WTC11 (cell line): ENCODE data around the gene SHISAL2A. TPM values are rescaled to one million over a fixed set of nuclear protein-coding genes. Genes with fewer than 3 reads are reported as not detected.

Experiments used
- ATAC-seq: fragments of 200-7000 bp; cut with Tn5 transposase; 2 replicates; pipeline ENCODE4 v1.10.0; 2021; ENCODE audit warnings: mild to moderate bottlenecking, moderate library complexity
- CTCF ChIA-PET: fragments of 300-600 bp; sonication (Branson Sonifier 250); formaldehyde crosslinking; loops from one replicate; lab custom pipeline; 2021; ENCODE audit warnings: antibody characterized with exemption; lab: Charles Lee
- POLR2A ChIA-PET: fragments of 350-600 bp; sonication (Branson Sonifier 250); formaldehyde crosslinking; loops from one replicate; lab custom pipeline; 2021; ENCODE audit warnings: antibody characterized with exemption; lab: Charles Lee
- DNase-seq: peaks from one replicate; pipeline ENCODE4 v3.0.0; 2021; ENCODE audit warnings: low spot score
- H3K27ac Mint-ChIP-seq: 2 replicates; pipeline ENCODE4 v1.8.0; 2021; ENCODE audit warnings: mixed read lengths
- H3K27me3 Mint-ChIP-seq: 2 replicates; pipeline ENCODE4 v1.8.0; 2021; ENCODE audit warnings: low read depth, mild to moderate bottlenecking, moderate library complexity, mixed read lengths
- H3K36me3 Mint-ChIP-seq: 2 replicates; pipeline ENCODE4 v1.8.0; 2021; ENCODE audit warnings: mixed read lengths
- H3K4me1 Mint-ChIP-seq: 2 replicates; pipeline ENCODE4 v1.8.0; 2022; ENCODE audit warnings: mixed read lengths
- H3K4me3 Mint-ChIP-seq: 2 replicates; pipeline ENCODE4 v1.8.0; 2021; ENCODE audit warnings: mild to moderate bottlenecking, moderate library complexity, mixed read lengths
- H3K9me3 Mint-ChIP-seq: 2 replicates; pipeline ENCODE4 v1.8.0; 2021; ENCODE audit warnings: mixed read lengths
- ATF1 ChIP-seq: sonication (generic); formaldehyde crosslinking; IDR thresholded peaks from 2 replicates; pipeline ENCODE4 v1.8.1; 2023; ENCODE audit warnings: mild to moderate bottlenecking, moderate library complexity, missing genetic modification reagents
- CREB1 ChIP-seq: sonication (generic); formaldehyde crosslinking; IDR thresholded peaks from 2 replicates; pipeline ENCODE4 v1.8.0; 2023; ENCODE audit warnings: mild to moderate bottlenecking, missing genetic modification reagents
- ELF4 ChIP-seq: sonication (generic); formaldehyde crosslinking; IDR thresholded peaks from 2 replicates; pipeline ENCODE4 v1.8.1; 2022; ENCODE audit warnings: low read depth, mild to moderate bottlenecking, moderate library complexity, missing genetic modification reagents
- ESRRA ChIP-seq: sonication (generic); formaldehyde crosslinking; IDR thresholded peaks from 2 replicates; pipeline ENCODE4 v1.8.1; 2022; ENCODE audit warnings: mild to moderate bottlenecking, missing genetic modification reagents, borderline replicate concordance
- FOXJ3 ChIP-seq: sonication (generic); formaldehyde crosslinking; IDR thresholded peaks from 2 replicates; pipeline ENCODE4 v1.9.0; 2021; ENCODE audit warnings: missing genetic modification reagents, mild to moderate bottlenecking, borderline replicate concordance
- GABPB1 ChIP-seq: sonication (generic); formaldehyde crosslinking; IDR thresholded peaks from 2 replicates; pipeline ENCODE4 v1.8.1; 2023; ENCODE audit warnings: mild to moderate bottlenecking, missing genetic modification reagents
- HMGA2 ChIP-seq: fragments of 250-450 bp; sonication (Bioruptor Pico); IDR thresholded peaks from 2 replicates; pipeline ENCODE4 v1.4.0; 2021; ENCODE audit warnings: mild to moderate bottlenecking, moderate library complexity
- KAT7 ChIP-seq: sonication (generic); formaldehyde crosslinking; IDR thresholded peaks from 2 replicates; pipeline ENCODE4 v1.8.1; 2023; ENCODE audit warnings: missing genetic modification reagents, mild to moderate bottlenecking, borderline replicate concordance
- MYBL2 ChIP-seq: sonication (generic); formaldehyde crosslinking; IDR thresholded peaks from 2 replicates; pipeline ENCODE4 v1.8.1; 2023; ENCODE audit warnings: mild to moderate bottlenecking, moderate library complexity, missing genetic modification reagents
- NR3C1 ChIP-seq: sonication (generic); formaldehyde crosslinking; conservative IDR thresholded peaks from 2 replicates; pipeline ENCODE4 v1.8.1; 2023; ENCODE audit warnings: low read depth, mild to moderate bottlenecking, missing genetic modification reagents
- PRRX2 ChIP-seq: fragments of 250-450 bp; sonication (Bioruptor Pico); IDR thresholded peaks from 2 replicates; pipeline ENCODE4 v1.8.0; 2021; ENCODE audit warnings: mild to moderate bottlenecking
- RORB ChIP-seq: fragments of 250-450 bp; sonication (Bioruptor Pico); IDR thresholded peaks from 2 replicates; pipeline ENCODE4 v1.9.0; 2021; ENCODE audit warnings: mild to moderate bottlenecking
- TEAD1 ChIP-seq: sonication (generic); formaldehyde crosslinking; IDR thresholded peaks from 2 replicates; pipeline ENCODE4 v1.8.0; 2022; ENCODE audit warnings: mild to moderate bottlenecking, missing genetic modification reagents
- TEAD4 ChIP-seq: sonication (generic); formaldehyde crosslinking; IDR thresholded peaks from 2 replicates; pipeline ENCODE4 v1.8.0; 2022; ENCODE audit warnings: mild to moderate bottlenecking, missing genetic modification reagents
- ZBTB21 ChIP-seq: sonication (generic); formaldehyde crosslinking; IDR thresholded peaks from 2 replicates; pipeline ENCODE4 v1.8.1; 2023; ENCODE audit warnings: mild to moderate bottlenecking, missing genetic modification reagents, borderline replicate concordance
- ZNF138 ChIP-seq: sonication (generic); formaldehyde crosslinking; conservative IDR thresholded peaks from 2 replicates; pipeline ENCODE4 v1.8.1; 2022; ENCODE audit warnings: mild to moderate bottlenecking, moderate library complexity, missing genetic modification reagents
- ZNF232 ChIP-seq: sonication (generic); formaldehyde crosslinking; IDR thresholded peaks from 2 replicates; pipeline ENCODE4 v1.8.0; 2022; ENCODE audit warnings: mild to moderate bottlenecking, missing genetic modification reagents
- ZNF396 ChIP-seq: fragments of 250-450 bp; sonication (Bioruptor Pico); IDR thresholded peaks from 2 replicates; pipeline ENCODE4 v1.8.0; 2021; ENCODE audit warnings: mild to moderate bottlenecking, moderate library complexity, borderline replicate concordance
- ZNF416 ChIP-seq: fragments of 250-450 bp; sonication (Bioruptor Pico); IDR thresholded peaks from 2 replicates; pipeline ENCODE4 v1.9.0; 2021; ENCODE audit warnings: mild to moderate bottlenecking, inconsistent platforms
- total RNA-seq: library from RNA; stranded (reverse); gene quantifications from 3 replicates; pipeline ENCODE4 v1.2.3, GENCODE V29; 2021
- TF ChIP-seq, protein P1 (sequence below): sonication (generic); formaldehyde crosslinking; IDR thresholded peaks from 2 replicates; pipeline ENCODE4 v1.8.1; 2022; ENCODE audit warnings: low read depth, missing genetic modification reagents, borderline replicate concordance
- TF ChIP-seq, protein P2 (sequence below): sonication (generic); formaldehyde crosslinking; IDR thresholded peaks from 2 replicates; pipeline ENCODE4 v1.8.1; 2022; ENCODE audit warnings: missing genetic modification reagents, borderline replicate concordance
- TF ChIP-seq, protein P3 (sequence below): sonication (generic); formaldehyde crosslinking; IDR thresholded peaks from 2 replicates; pipeline ENCODE4 v1.8.1; 2023; ENCODE audit warnings: mild to moderate bottlenecking, missing genetic modification reagents, moderate library complexity
- TF ChIP-seq, protein P4 (sequence below): fragments of 250-450 bp; sonication (Bioruptor Pico); IDR thresholded peaks from 2 replicates; pipeline ENCODE4 v2.1.2; 2022; ENCODE audit warnings: mild to moderate bottlenecking, moderate library complexity
- TF ChIP-seq, protein P5 (sequence below): sonication (generic); formaldehyde crosslinking; IDR thresholded peaks from 2 replicates; pipeline ENCODE4 v1.8.0; 2022; ENCODE audit warnings: mild to moderate bottlenecking, missing genetic modification reagents
- TF ChIP-seq, protein P6 (sequence below): sonication (generic); formaldehyde crosslinking; IDR thresholded peaks from 2 replicates; pipeline ENCODE4 v1.8.1; 2022; ENCODE audit warnings: mild to moderate bottlenecking, missing genetic modification reagents, moderate library complexity, borderline replicate concordance
- TF ChIP-seq, protein P7 (sequence below): fragments of 200-600 bp; IDR thresholded peaks from 2 replicates; pipeline ENCODE4 v1.8.0; 2022; ENCODE audit warnings: antibody characterized with exemption
- TF ChIP-seq, protein P8 (sequence below): fragments of 250-450 bp; sonication (Bioruptor Pico); IDR thresholded peaks from 2 replicates; pipeline ENCODE4 v1.9.0; 2021; ENCODE audit warnings: mild to moderate bottlenecking

The SHISAL2A gene
- total RNA-seq, 1 experiment from 2014 or later: 1.4 TPM

DNA sequence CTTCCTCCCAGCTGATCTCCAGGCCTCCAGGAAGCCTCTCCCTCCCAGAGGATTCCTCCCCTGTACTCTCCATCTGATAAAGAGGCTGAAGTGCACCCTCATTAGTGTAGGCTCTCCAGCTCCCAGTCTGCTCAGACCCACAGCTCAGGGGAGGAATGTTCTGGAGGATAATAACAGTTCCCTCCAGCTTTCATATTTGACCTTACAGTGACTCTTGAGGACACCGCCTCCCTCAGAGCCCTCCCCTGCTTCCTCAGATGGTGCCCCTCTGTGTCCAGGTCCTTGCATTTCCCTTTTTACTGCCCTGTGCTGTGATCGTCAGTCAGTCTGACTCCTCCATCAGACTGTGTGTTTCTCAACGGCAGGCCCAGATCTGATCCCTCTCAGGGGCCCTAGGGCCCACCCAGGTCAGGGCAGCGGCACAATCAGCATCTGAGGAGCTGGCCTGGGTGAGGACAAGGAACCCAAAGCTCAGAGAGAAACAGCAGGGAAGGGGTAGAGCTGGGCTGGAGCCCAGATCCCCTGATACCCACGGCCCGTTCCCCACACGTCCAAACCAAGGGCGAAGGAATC, 1.1 kb upstream of the SHISAL2A start (continued):
- TF ChIP-seq, protein P1, sequence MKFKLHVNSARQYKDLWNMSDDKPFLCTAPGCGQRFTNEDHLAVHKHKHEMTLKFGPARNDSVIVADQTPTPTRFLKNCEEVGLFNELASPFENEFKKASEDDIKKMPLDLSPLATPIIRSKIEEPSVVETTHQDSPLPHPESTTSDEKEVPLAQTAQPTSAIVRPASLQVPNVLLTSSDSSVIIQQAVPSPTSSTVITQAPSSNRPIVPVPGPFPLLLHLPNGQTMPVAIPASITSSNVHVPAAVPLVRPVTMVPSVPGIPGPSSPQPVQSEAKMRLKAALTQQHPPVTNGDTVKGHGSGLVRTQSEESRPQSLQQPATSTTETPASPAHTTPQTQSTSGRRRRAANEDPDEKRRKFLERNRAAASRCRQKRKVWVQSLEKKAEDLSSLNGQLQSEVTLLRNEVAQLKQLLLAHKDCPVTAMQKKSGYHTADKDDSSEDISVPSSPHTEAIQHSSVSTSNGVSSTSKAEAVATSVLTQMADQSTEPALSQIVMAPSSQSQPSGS: no peak
- TF ChIP-seq, protein P2, sequence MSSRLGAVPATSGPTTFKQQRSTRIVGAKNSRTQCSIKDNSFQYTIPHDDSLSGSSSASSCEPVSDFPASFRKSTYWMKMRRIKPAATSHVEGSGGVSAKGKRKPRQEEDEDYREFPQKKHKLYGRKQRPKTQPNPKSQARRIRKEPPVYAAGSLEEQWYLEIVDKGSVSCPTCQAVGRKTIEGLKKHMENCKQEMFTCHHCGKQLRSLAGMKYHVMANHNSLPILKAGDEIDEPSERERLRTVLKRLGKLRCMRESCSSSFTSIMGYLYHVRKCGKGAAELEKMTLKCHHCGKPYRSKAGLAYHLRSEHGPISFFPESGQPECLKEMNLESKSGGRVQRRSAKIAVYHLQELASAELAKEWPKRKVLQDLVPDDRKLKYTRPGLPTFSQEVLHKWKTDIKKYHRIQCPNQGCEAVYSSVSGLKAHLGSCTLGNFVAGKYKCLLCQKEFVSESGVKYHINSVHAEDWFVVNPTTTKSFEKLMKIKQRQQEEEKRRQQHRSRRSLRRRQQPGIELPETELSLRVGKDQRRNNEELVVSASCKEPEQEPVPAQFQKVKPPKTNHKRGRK (CRISPR knock-in tag): no peak
- TF ChIP-seq RORB (CRISPR knock-in tag) (no peak), TEAD1 (CRISPR knock-in tag) (no peak), ZNF396 (CRISPR knock-in tag) (no peak)
- TF ChIP-seq, protein P3, sequence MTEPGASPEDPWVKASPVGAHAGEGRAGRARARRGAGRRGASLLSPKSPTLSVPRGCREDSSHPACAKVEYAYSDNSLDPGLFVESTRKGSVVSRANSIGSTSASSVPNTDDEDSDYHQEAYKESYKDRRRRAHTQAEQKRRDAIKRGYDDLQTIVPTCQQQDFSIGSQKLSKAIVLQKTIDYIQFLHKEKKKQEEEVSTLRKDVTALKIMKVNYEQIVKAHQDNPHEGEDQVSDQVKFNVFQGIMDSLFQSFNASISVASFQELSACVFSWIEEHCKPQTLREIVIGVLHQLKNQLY: no peak

DNA sequence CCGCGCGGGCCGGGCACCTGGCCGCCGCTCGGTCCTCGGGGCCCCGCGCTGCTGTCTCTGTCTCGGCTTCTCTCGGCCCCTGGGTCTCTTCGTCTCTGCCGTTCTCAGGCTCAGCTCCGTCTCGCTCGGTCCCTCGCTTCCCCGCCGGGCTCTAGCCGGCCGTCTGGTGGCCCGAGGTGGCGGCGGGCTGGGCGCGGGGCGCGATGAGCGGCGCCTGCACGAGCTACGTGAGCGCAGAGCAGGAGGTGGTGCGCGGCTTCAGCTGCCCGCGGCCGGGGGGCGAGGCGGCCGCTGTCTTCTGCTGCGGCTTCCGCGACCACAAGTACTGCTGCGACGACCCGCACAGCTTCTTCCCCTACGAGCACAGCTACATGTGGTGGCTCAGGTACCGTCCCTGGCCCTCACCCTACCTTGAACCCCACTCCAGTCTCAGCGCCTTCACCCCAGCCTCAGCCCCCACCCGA, 355 bp downstream of the SHISAL2A start:
- POLR2A ChIA-PET: interaction anchor here (0.5 to 0.8 kb wide), 4 partner anchors 80 to 1340 kb away, joined by 3 to 4 read pairs (median 3); partner anchors contain the start of genes ORC1 and TUT4
- Mint-ChIP-seq H3K4me3 (peak overlapping the region; percentile 67), H3K4me1 (peaks cover 31% of the 10 kb centered on the region), H3K27ac (no peak overlapping the region), H3K27me3 (peaks cover 57% of the 10 kb centered on the region), H3K36me3 (peaks cover 6% of the 10 kb centered on the region), H3K9me3 (no peaks in the 10 kb centered on the region)
- DNase-seq: peak; percentile 49
- CTCF ChIA-PET: interaction anchor here (0.5 to 1.7 kb wide), 7 partner anchors 15 to 790 kb away, joined by 3 to 10 read pairs (median 3); partner anchors contain the start of gene TUT4
- ATAC-seq: peak; percentile 45
- peak; percentile 16; the same call in 1 of the 2 replicates for TF ChIP-seq NR3C1
- TF ChIP-seq ZNF138 (CRISPR knock-in tag): 0 out of 2 replicates have a peak, but pooled peaks have one; percentile 1
- peak; percentile 1; the same call in 1 of the 2 replicates for TF ChIP-seq KAT7 (CRISPR knock-in tag)
- no peak for TF ChIP-seq GABPB1 (CRISPR knock-in tag)
- TF ChIP-seq ZBTB21: no peak
- TF ChIP-seq HMGA2 (CRISPR knock-in tag): no peak
- TF ChIP-seq PRRX2 (CRISPR knock-in tag): no peak
- TF ChIP-seq, protein P4, sequence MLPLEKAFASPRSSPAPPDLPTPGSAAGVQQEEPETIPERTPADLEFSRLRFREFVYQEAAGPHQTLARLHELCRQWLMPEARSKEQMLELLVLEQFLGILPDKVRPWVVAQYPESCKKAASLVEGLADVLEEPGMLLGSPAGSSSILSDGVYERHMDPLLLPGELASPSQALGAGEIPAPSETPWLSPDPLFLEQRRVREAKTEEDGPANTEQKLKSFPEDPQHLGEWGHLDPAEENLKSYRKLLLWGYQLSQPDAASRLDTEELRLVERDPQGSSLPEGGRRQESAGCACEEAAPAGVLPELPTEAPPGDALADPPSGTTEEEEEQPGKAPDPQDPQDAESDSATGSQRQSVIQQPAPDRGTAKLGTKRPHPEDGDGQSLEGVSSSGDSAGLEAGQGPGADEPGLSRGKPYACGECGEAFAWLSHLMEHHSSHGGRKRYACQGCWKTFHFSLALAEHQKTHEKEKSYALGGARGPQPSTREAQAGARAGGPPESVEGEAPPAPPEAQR: no peak
- TF ChIP-seq, protein P5, sequence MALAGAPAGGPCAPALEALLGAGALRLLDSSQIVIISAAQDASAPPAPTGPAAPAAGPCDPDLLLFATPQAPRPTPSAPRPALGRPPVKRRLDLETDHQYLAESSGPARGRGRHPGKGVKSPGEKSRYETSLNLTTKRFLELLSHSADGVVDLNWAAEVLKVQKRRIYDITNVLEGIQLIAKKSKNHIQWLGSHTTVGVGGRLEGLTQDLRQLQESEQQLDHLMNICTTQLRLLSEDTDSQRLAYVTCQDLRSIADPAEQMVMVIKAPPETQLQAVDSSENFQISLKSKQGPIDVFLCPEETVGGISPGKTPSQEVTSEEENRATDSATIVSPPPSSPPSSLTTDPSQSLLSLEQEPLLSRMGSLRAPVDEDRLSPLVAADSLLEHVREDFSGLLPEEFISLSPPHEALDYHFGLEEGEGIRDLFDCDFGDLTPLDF (CRISPR knock-in tag): no peak
- TF ChIP-seq ESRRA (CRISPR knock-in tag): no peak
- TF ChIP-seq CREB1 (CRISPR knock-in tag): no peak
- TF ChIP-seq, protein P6, sequence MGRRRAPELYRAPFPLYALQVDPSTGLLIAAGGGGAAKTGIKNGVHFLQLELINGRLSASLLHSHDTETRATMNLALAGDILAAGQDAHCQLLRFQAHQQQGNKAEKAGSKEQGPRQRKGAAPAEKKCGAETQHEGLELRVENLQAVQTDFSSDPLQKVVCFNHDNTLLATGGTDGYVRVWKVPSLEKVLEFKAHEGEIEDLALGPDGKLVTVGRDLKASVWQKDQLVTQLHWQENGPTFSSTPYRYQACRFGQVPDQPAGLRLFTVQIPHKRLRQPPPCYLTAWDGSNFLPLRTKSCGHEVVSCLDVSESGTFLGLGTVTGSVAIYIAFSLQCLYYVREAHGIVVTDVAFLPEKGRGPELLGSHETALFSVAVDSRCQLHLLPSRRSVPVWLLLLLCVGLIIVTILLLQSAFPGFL (CRISPR knock-in tag): no peak
- no peak for TF ChIP-seq ELF4
- TF ChIP-seq ATF1 (CRISPR knock-in tag): 0 out of 2 replicates have a peak, but pooled peaks have one; percentile 48
- TF ChIP-seq TEAD1 (CRISPR knock-in tag): no peak; the same call in 1 of the 2 replicates
- no peak for TF ChIP-seq FOXJ3 (CRISPR knock-in tag)
- TF ChIP-seq, protein P7, sequence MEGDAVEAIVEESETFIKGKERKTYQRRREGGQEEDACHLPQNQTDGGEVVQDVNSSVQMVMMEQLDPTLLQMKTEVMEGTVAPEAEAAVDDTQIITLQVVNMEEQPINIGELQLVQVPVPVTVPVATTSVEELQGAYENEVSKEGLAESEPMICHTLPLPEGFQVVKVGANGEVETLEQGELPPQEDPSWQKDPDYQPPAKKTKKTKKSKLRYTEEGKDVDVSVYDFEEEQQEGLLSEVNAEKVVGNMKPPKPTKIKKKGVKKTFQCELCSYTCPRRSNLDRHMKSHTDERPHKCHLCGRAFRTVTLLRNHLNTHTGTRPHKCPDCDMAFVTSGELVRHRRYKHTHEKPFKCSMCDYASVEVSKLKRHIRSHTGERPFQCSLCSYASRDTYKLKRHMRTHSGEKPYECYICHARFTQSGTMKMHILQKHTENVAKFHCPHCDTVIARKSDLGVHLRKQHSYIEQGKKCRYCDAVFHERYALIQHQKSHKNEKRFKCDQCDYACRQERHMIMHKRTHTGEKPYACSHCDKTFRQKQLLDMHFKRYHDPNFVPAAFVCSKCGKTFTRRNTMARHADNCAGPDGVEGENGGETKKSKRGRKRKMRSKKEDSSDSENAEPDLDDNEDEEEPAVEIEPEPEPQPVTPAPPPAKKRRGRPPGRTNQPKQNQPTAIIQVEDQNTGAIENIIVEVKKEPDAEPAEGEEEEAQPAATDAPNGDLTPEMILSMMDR: no peak
- TF ChIP-seq MYBL2: no peak; the same call in 1 of the 2 replicates
- TF ChIP-seq ZNF232 (CRISPR knock-in tag): no peak
- no peak for TF ChIP-seq TEAD4 (CRISPR knock-in tag)
- no peak for TF ChIP-seq ZNF416 (CRISPR knock-in tag)
- no peak for TF ChIP-seq ZNF396 (CRISPR knock-in tag)
- TF ChIP-seq, protein P8, sequence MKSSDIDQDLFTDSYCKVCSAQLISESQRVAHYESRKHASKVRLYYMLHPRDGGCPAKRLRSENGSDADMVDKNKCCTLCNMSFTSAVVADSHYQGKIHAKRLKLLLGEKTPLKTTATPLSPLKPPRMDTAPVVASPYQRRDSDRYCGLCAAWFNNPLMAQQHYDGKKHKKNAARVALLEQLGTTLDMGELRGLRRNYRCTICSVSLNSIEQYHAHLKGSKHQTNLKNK (CRISPR knock-in tag): no peak
